Measurements from ENCODE around the gene ITGA1.
"Not testable (repeated sequence)": the region's sequence is repeated elsewhere in the genome, so short reads cannot be mapped to it uniquely, and the experiment has no call there.

ITGA1 gene

GRCh38 chr5:52817818-52818217 lies 30.1 kb downstream of the ITGA1 start:
- Histone ChIP-seq H3K36me3 (ENCODE audit: control insufficient read depth, low read depth, low read length) (no peaks in the 10 kb centered on the region), H3K27me3 (ENCODE audit: control insufficient read depth, insufficient read depth, low read length) (no peaks in the 10 kb centered on the region), H3K4me1 (ENCODE audit: control insufficient read depth, low read depth, low read length) (peaks cover 7% of the 10 kb centered on the region), H3K9me3 (ENCODE audit: control insufficient read depth, low read depth, low read length) (no peaks in the 10 kb centered on the region), H3K4me3 (ENCODE audit: low read length) (no peak overlapping the region), H3K9ac (ENCODE audit: low read length) (no peak overlapping the region), H3K27ac (ENCODE audit: low read length) (no peak overlapping the region)

DNA sequence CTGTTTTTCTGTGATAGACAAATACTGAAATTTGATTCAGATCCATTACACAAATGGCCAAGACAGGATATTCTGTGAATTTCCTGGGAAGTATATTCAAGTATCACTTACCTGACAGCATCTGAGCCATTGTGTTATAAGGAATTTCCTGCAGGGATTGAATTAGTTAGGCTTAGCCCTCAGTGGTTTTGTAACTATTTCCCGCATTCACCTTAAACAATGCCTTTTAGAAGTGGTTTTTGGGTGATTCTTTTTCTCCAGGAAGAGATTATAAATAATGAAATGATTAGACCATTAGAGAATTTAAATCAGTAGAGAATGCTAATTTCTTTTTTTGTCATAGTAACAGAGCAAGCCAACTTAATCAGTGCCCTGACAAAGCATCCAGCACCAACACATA lies 30.6 kb downstream of the ITGA1 start:
- H3K36me3 ChIP-seq (ENCODE audit: control insufficient read depth, low read depth, low read length): no peaks in the 10 kb centered on the region
- H3K9ac ChIP-seq (ENCODE audit: low read length): no peak overlapping the region
- no peaks in the 10 kb centered on the region for H3K27me3 ChIP-seq (ENCODE audit: control insufficient read depth, insufficient read depth, low read length)
- no peak overlapping the region for H3K27ac ChIP-seq (ENCODE audit: low read length)
- no peak overlapping the region for H3K4me3 ChIP-seq (ENCODE audit: low read length)
- peaks cover 7% of the 10 kb centered on the region for H3K4me1 ChIP-seq (ENCODE audit: control insufficient read depth, low read depth, low read length)
- no peaks in the 10 kb centered on the region for H3K9me3 ChIP-seq (ENCODE audit: control insufficient read depth, low read depth, low read length)

DNA sequence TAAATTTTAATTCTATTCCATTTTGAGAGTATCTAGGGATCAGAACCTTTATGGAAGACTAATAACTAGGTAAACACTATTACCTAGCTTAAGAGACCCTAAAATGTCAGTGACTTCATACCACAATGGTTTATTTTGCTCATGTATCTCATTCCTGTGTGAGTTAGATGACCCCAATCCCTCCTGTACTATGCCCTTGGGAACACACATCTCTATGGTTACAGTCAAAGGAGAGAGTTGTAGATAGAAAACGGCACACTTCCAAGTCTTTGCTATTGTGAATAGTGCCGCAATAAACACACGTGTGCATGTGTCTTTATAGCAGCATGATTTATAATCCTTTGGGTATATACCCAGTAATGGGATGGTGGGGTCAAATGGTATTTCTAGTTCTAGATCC lies 31.1 kb downstream of the ITGA1 start:
- not testable (repeated sequence) for H3K27me3 ChIP-seq (ENCODE audit: control insufficient read depth, insufficient read depth, low read length); H3K9me3 ChIP-seq (ENCODE audit: control insufficient read depth, low read depth, low read length); H3K4me1 ChIP-seq (ENCODE audit: control insufficient read depth, low read depth, low read length); H3K27ac ChIP-seq (ENCODE audit: low read length); H3K4me3 ChIP-seq (ENCODE audit: low read length); H3K36me3 ChIP-seq (ENCODE audit: control insufficient read depth, low read depth, low read length); H3K9ac ChIP-seq (ENCODE audit: low read length)

GRCh38 chr5:52821901-52822300 lies 34.2 kb downstream of the ITGA1 start:
- H3K4me3 ChIP-seq (ENCODE audit: low read length): no peak overlapping the region
- no peaks in the 10 kb centered on the region for H3K9me3 ChIP-seq (ENCODE audit: control insufficient read depth, low read depth, low read length)
- no peaks in the 10 kb centered on the region for H3K36me3 ChIP-seq (ENCODE audit: control insufficient read depth, low read depth, low read length)
- H3K9ac ChIP-seq (ENCODE audit: low read length): no peak overlapping the region
- no peaks in the 10 kb centered on the region for H3K27me3 ChIP-seq (ENCODE audit: control insufficient read depth, insufficient read depth, low read length)
- no peak overlapping the region for H3K27ac ChIP-seq (ENCODE audit: low read length)
- peaks cover 4% of the 10 kb centered on the region for H3K4me1 ChIP-seq (ENCODE audit: control insufficient read depth, low read depth, low read length)

DNA sequence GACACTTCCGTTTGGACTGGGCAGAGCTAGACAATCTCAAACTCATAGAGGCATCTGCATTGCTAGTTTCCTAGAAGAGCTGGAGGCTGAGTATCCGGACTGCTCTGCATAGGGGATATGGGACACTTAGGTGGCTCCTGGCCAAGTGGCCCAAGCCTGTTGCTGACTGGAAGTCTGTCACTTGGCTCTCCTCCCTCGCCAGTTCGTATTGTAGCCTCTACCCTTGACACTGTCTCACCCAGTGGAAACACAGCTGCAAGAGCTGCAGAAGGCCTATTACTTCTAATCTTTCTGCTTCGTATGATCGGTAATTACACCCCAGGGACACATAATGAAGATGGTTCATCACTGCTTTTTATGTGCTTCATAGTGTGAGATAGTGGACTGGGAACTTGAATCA lies 34.7 kb downstream of the ITGA1 start:
- Histone ChIP-seq H3K4me1 (ENCODE audit: control insufficient read depth, low read depth, low read length) (peaks cover 4% of the 10 kb centered on the region), H3K27me3 (ENCODE audit: control insufficient read depth, insufficient read depth, low read length) (no peaks in the 10 kb centered on the region), H3K27ac (ENCODE audit: low read length) (no peak overlapping the region), H3K4me3 (ENCODE audit: low read length) (no peak overlapping the region), H3K9me3 (ENCODE audit: control insufficient read depth, low read depth, low read length) (no peaks in the 10 kb centered on the region), H3K9ac (ENCODE audit: low read length) (no peak overlapping the region), H3K36me3 (ENCODE audit: control insufficient read depth, low read depth, low read length) (no peaks in the 10 kb centered on the region)

- H3K27me3 ChIP-seq (ENCODE audit: control insufficient read depth, insufficient read depth, low read length): no peaks in the 10 kb centered on the region
- H3K27ac ChIP-seq (ENCODE audit: low read length): no peak overlapping the region
- no peaks in the 10 kb centered on the region for H3K4me1 ChIP-seq (ENCODE audit: control insufficient read depth, low read depth, low read length)
- H3K4me3 ChIP-seq (ENCODE audit: low read length): no peak overlapping the region
- H3K36me3 ChIP-seq (ENCODE audit: control insufficient read depth, low read depth, low read length): no peaks in the 10 kb centered on the region
- H3K9ac ChIP-seq (ENCODE audit: low read length): no peak overlapping the region
- H3K9me3 ChIP-seq (ENCODE audit: control insufficient read depth, low read depth, low read length): no peaks in the 10 kb centered on the region
Measured at GRCh38 chr5:52824827-52825226, 37.1 kb downstream of the ITGA1 start.

DNA sequence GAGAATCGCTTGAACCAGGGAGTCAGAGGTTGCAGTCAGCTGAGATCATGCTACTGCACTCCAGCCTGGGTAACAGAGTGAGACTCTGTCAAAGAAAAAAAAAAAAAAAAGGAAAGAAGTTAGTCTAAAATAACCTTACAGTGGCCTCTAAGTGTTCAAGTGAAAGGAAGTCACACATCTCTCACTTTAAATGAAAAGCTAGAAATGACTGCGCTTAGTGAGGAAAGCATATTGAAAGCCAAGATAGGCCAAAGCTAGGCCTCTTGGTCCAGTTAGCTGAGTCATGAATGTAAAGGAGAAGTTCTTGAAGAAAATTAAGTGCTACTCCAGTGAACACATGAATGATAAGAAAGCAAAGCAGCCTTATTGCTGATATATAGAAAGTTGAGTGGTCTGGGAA lies 38.1 kb downstream of the ITGA1 start:
- Histone ChIP-seq H3K27ac (ENCODE audit: low read length) (no peak overlapping the region), H3K27me3 (ENCODE audit: control insufficient read depth, insufficient read depth, low read length) (no peaks in the 10 kb centered on the region)

DNA sequence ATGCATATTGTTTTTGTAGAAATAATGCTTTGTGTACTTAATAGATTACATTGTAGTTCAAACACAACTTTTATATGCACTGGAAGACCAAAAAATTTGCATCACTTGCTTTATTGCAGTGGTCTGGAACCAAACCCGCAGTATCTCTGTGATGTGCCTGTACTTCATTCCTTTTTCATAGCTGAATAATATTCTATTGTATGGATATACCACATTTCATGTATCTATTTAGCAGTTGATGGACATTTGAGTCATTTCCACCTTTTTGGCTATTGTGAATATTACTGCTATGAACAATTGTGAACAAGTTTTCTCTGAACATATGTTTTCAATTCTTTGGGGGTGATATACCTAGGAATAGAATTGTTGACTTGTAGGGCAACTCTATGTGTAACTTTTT lies 40.1 kb downstream of the ITGA1 start:
- H3K27ac ChIP-seq (ENCODE audit: low read length): no peak overlapping the region
- H3K4me3 ChIP-seq (ENCODE audit: low read length): no peak overlapping the region
- H3K36me3 ChIP-seq (ENCODE audit: control insufficient read depth, low read depth, low read length): no peaks in the 10 kb centered on the region
- H3K4me1 ChIP-seq (ENCODE audit: control insufficient read depth, low read depth, low read length): no peaks in the 10 kb centered on the region
- H3K9me3 ChIP-seq (ENCODE audit: control insufficient read depth, low read depth, low read length): no peaks in the 10 kb centered on the region
- no peaks in the 10 kb centered on the region for H3K27me3 ChIP-seq (ENCODE audit: control insufficient read depth, insufficient read depth, low read length)
- no peak overlapping the region for H3K9ac ChIP-seq (ENCODE audit: low read length)

More for the DNA sequence above, 38.1 kb downstream of the ITGA1 start:
- Histone ChIP-seq H3K9me3 (ENCODE audit: control insufficient read depth, low read depth, low read length) (no peaks in the 10 kb centered on the region), H3K4me1 (ENCODE audit: control insufficient read depth, low read depth, low read length) (no peaks in the 10 kb centered on the region), H3K9ac (ENCODE audit: low read length) (no peak overlapping the region), H3K36me3 (ENCODE audit: control insufficient read depth, low read depth, low read length) (no peaks in the 10 kb centered on the region), H3K4me3 (ENCODE audit: low read length) (no peak overlapping the region)

DNA sequence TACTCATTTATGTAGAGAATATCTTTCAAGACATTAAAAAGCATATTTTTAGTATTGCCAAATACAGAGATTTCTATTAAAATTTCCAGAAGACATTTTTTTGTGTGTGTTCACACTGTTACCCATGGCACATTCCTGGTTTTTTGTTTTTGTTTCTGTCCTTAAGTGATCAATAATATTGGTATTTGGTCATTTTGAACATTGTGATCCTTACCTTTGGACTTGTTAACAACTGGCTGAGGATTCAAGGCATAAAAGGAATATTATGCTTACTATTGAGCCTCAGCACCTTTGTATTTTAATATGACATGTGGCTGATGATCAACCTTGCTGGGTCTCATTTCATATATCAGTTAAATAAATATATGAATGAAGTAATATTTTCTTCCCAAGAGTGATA lies 41.9 kb downstream of the ITGA1 start:
- Histone ChIP-seq H3K9me3 (ENCODE audit: control insufficient read depth, low read depth, low read length) (no peaks in the 10 kb centered on the region), H3K9ac (ENCODE audit: low read length) (no peak overlapping the region), H3K36me3 (ENCODE audit: control insufficient read depth, low read depth, low read length) (no peaks in the 10 kb centered on the region), H3K4me3 (ENCODE audit: low read length) (no peak overlapping the region), H3K4me1 (ENCODE audit: control insufficient read depth, low read depth, low read length) (no peaks in the 10 kb centered on the region), H3K27ac (ENCODE audit: low read length) (no peak overlapping the region), H3K27me3 (ENCODE audit: control insufficient read depth, insufficient read depth, low read length) (no peaks in the 10 kb centered on the region)

GRCh38 chr5:52830650-52831049 lies 42.9 kb downstream of the ITGA1 start:
- no peaks in the 10 kb centered on the region for H3K4me1 ChIP-seq (ENCODE audit: control insufficient read depth, low read depth, low read length)
- H3K9me3 ChIP-seq (ENCODE audit: control insufficient read depth, low read depth, low read length): no peaks in the 10 kb centered on the region
- H3K4me3 ChIP-seq (ENCODE audit: low read length): no peak overlapping the region
- no peaks in the 10 kb centered on the region for H3K27me3 ChIP-seq (ENCODE audit: control insufficient read depth, insufficient read depth, low read length)
- no peak overlapping the region for H3K27ac ChIP-seq (ENCODE audit: low read length)
- H3K36me3 ChIP-seq (ENCODE audit: control insufficient read depth, low read depth, low read length): no peaks in the 10 kb centered on the region
- no peak overlapping the region for H3K9ac ChIP-seq (ENCODE audit: low read length)

DNA sequence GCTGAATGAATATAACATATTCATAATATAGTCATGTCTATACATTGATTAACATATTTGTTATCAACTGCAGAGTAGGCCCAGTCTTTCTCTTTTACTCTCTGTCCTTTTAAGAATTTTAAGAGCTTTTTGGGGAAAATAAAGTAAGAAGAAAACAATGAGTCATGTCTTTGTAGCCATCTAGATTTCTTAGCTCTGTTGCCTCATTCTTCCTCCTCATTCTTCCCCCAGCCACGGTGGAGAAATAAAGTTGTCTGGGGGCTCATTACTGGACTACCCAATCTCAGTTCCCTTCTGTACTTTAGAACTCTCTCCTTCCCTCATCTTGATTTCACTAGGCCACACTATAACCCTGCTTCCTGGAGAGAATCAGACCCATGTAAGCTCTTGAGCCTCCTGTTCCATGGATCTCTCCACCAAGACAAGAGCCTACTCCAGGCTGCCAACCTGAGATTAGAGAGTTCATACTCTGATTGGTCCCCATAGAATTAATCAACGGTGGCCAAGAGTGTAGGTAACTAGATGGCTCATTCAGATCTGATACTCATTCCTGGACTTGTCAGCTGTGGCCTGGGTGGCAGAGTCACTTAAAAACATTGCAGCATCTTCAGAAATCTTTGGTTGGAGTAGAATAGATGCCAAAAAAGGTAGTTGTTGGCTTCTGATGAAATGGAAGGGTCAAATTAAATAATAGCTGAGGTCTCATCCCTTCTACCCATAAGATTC lies 44.2 kb downstream of the ITGA1 start:
- H3K9ac ChIP-seq (ENCODE audit: low read length): no peak overlapping the region
- no peak overlapping the region for H3K4me3 ChIP-seq (ENCODE audit: low read length)
- H3K9me3 ChIP-seq (ENCODE audit: control insufficient read depth, low read depth, low read length): no peaks in the 10 kb centered on the region
- H3K27ac ChIP-seq (ENCODE audit: low read length): no peak overlapping the region
- no peaks in the 10 kb centered on the region for H3K36me3 ChIP-seq (ENCODE audit: control insufficient read depth, low read depth, low read length)
- no peaks in the 10 kb centered on the region for H3K4me1 ChIP-seq (ENCODE audit: control insufficient read depth, low read depth, low read length)
- H3K27me3 ChIP-seq (ENCODE audit: control insufficient read depth, insufficient read depth, low read length): no peaks in the 10 kb centered on the region

DNA sequence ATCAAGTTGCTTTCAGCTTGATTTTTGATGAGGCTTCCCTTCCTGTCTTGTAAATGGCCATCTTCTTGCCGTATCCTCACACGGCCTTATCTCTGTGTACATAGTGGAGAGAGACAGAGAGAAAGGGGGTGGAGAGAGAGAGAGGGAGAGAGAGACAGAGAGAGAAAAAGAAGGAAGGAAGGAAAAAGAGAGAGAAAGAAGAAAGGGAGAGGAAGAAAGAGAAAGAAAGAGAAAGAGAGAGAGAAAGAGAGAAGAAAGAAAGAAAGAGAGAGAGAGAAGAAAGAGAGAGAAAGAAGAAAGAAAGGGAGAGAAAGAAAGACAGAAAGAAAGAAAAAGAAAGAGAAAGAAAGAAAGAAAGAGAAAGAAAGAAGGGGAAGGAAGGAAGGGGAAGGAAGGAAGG lies 46.6 kb downstream of the ITGA1 start:
- no peak overlapping the region for H3K27ac ChIP-seq (ENCODE audit: low read length)
- no peak overlapping the region for H3K9ac ChIP-seq (ENCODE audit: low read length)
- no peaks in the 10 kb centered on the region for H3K36me3 ChIP-seq (ENCODE audit: control insufficient read depth, low read depth, low read length)
- H3K9me3 ChIP-seq (ENCODE audit: control insufficient read depth, low read depth, low read length): no peaks in the 10 kb centered on the region
- H3K4me3 ChIP-seq (ENCODE audit: low read length): no peak overlapping the region
- H3K4me1 ChIP-seq (ENCODE audit: control insufficient read depth, low read depth, low read length): no peaks in the 10 kb centered on the region
- H3K27me3 ChIP-seq (ENCODE audit: control insufficient read depth, insufficient read depth, low read length): no peaks in the 10 kb centered on the region
